GM18499 (cell line): ENCODE data around the gene FNDC8.
"Not testable (repeated sequence)": the region's sequence is repeated elsewhere in the genome, so short reads cannot be mapped to it uniquely, and the experiment has no call there.

Experiments
- ATAC-seq: cut with Tn5 transposase; IDR thresholded peaks from one replicate; pipeline ENCODE4 v1.9.1; 2021; ENCODE audit warnings: moderate number of reproducible peaks; ENCODE audit not compliant: insufficient read depth, unreplicated experiment

FNDC8 gene

DNA sequence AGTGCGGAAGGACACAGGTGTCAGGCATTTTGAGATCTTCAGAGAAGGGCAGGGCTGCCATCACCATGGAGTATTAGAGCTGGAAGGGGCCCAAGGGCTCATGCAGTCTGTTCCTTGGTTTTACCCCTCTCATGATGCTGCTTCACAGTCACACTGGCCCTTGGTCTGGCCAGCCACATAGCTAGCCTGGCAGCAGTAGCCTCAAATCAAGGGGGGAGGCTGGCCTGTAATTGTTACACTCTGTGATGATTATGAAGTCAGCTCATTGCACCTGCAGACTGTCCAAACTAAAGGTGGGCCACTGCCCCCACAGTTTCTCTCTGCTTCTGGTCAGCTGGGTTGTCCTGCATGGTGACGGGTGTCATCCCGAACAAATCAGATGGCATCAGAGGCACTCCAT is at the start of gene FNDC8:
Gene FNDC8 (plus strand): TSS at position 301 of the 400 bp plus-strand sequence. CDS start 79 bp downstream, at position 380.
- ATAC-seq, result no peak

DNA sequence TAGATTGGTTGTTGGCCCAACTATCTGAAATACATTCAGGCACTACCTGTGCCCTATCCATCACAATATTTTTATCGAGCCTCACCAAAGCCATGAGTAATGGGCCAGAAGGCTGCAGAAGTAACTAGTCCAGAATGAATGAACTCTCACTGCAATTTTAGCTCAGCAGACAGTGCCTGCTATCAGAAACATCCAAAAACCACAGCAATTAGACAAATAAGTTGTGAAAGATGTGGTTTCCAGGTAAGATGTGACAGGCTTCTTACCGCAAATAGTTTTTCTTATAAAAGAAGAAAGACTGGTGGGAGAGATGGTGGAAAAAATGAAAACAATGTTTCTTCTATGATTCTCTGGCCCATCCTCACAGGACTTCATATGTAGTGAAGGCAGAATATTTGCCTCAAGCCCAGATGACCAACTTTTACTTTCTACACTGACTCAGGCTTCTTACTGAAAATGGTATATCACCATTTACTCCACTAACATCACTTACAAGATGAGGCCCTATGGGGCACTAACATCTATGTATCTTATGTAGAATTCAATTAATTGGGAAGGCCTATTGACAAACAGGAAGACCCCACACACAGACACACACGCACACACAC is 48.1 kb upstream of the FNDC8 start:
- ATAC-seq, result no peak

DNA sequence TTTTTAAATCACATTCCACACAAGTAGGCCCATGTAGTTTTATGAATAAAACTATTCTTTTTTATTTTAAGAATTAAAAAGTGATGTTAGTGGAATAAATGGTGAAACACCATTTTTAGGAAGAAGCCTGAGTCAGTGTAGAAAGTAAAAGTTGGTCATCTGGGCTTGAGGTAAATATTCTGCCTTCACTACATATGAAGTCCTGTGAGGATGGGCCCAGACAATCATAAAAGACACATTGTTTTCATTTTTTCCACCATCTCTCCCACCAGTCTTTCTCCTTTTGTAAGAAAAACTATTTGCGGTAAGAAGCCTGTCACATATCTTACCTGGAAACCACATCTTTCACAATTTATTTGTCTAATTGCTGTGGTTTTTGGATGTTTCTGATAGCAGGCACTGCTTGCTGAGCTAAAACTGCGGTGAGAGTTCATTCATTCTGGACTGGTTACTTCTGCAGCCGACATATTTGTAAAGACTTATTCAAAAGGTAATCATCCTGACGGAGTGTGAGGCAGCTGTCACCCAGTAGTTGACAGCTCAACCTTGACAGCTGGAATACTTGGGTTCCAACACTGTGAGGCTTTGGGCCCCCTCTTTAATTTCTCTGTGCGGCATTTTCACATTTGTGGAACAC is 47.3 kb upstream of the FNDC8 start:
- no peak for ATAC-seq

DNA sequence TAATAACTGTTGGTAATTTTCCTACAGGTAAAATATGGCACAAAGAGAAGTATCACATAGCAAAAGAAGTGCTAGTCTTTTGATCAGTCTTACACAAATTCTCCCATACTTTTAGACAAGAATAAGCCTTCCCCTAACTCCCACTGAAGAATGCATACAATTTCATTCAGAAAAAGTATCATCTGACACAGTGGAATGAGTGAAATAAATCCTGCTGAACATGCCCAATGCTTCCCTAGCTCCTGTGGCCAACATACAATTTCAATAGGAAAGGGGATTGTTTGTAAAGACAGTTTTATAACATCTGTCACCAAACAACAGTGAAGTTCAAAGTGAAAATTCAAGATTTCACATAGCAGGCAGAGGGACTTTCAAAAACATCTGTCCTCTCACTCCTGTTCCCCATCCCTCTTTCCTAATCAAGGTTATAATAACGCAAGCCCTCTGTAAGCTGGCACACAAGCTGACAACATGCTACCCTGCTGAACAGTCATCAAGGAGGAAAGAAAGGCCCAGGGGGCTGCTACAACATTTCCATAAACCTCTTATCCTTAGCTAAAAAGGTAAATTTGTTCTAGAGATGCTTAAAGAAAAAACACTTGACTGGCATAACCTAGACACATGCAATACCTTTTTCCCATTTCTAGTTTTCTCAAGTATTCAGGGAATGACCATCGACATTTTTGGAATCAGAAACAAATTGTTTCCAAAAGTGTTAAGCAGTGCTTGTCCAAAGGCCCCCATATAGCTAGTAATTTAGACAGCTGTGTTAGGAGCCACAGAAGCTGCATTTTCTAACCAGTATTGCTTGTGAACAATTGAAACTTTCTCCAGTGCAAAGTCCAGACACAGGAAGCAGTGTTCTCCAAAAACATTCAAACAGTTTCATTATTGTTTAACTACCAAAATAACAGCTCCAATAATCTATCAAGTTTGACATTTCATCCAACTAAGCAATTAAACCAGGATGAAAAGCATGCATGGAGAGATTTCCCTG is 46.4 kb upstream of the FNDC8 start:
- no peak for ATAC-seq

DNA sequence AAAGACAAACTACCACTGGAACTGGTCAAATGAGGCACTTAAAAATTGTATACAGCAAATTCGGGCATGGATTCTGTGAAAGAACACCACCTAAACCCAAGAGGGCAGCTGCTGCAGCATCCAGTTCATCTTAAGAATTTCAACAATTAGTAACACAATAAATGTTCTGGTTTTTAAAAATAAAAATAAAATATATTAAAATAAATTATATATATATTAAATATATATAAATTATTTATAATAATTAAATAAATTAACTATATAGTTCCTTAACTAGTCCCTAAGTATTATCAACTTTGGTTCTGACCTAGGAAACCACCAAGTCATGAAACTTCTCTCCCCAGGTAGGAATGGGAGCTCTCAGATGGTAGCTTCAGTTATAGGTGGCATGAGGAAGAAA is 44.5 kb upstream of the FNDC8 start:
- ATAC-seq, result no peak

DNA sequence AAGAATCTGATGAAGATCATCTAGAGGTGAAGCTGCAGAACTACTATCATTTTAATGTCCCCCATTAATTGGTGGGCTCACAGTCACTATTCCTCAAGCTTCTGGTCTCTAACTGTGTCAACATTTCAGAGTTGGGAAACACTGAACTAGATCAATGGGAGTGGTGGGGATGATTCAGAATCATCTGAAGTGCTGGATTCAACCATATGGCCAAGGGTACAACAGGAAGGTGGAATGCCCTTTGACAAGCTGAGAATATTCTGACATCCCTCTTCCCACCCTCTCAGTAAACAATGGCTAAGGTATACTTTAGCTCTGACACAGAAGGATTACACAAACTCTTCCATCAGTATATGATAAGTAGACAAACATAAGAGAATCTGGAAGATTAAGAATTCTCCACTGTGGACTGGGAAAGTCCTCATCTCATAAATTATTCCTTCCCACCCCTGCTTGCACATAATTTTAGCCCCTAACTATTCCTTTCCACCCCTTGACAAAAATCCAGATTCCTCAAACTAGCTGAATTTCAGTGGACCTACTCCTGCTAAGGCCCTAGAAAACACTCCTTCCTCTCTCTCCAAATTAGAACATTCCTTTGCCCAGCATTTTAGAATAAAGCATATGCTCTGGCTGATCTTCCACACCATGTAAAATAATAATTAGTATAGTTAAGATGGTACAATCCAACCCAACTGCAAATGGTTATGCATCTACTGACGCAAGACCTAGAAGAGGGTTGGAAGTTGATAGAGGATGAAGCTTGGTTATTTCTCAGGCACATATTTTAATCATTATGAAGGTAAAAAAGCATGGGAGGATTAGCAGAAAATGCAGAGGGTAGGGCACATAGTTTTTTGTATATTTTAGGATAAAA is 41.6 kb upstream of the FNDC8 start:
- ATAC-seq, result no peak

DNA sequence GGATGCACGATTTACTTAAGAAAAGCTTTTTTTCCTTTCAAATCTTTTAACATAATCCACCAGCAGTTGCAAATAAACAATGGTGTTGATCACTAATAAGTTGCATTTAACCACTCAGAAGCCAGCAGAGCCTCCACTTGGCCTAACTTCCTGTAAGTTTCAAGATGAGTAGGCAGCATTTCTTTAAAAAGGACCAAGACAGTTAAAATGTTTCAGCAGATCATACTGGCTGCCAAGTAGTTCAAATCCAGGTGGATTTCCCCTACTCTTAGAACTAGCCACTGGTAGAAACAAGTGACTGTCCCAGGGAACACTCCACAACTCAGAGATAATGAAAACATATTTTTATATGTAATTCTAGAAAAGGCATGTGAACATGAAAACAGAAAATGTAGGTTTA is 40.9 kb upstream of the FNDC8 start:
- ATAC-seq, result no peak

DNA sequence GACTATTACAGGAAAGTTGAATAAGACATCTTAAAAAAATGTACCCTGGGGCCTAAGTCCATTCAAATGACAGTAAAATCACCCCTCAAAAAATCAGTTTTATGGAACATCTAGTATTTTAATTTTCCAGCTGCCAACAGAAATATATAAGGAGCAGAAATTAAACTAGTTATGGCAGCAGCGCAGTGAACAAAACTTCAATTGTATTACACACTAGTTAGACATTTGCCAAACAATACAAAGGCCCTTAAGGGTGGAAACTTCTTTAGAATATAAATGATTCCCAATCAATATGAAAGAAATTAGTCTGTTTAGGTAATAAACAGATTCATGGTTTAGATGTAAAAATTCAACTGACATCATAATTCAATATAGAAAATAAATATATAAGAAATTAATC is 39.8 kb upstream of the FNDC8 start:
- ATAC-seq, result no peak

DNA sequence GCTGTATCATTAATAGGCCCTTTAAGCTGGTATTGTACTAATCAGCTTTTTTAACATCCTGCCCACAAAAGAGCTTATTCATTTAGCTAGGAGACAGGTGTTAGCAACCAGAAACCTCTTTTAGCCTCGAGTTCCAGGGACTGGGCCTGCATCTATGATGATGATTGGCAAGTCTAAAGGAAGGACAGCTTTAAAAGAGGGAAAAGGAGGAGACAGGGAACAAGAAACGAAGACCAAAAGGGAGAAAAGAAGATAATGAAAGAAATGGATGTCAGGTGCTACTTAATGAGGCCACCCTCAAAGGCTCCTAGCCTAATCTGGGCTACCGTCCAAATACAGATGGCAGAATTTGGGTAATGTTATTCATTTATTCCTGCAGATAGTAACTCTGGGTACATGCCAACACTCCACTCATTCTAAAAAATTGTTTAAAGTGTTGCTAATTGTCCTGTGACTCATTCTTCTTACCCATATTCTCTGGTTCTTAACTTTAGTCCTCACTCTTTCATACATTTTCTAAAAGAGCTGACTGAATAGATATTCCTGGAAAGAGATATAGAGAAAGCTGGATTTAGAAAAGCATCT is 39.2 kb upstream of the FNDC8 start:
- no peak for ATAC-seq

DNA sequence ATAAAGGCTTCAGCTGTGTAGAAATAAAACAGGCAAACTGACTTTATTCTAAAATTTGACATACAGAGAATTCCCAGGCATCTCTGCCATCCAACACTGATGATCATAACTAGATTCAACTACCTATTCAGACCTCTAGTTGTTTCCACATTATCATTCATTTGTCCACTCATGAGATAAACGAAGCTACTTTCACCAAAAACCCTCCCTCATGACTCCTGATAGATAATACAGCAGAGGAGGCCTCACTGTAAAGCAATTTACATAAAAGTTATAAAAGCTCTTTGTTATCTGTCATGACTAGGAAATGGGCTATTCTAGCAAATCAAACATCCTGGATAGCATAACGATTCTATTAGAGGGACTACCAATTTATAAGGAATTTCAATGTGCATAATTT is 38.3 kb upstream of the FNDC8 start:
- no peak for ATAC-seq

DNA sequence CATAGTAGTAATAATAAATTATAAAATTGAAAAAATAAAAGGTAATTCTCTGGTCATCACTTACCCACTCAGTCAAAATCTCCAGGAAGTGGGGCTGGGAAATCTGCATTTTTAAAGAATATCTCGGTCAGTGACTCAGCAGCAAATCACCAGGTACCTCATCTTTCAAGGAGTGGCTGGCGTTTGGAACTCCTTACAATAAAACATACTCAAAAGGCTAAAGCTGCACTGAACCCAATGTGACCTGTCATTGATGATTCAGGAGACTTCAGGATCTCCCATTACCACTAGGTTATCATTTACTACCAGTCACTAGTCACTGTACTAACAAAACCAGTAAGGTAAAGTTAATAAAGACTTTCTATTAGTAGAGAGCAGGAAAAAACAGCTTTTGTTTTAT is 36.4 kb upstream of the FNDC8 start:
- no peak for ATAC-seq

DNA sequence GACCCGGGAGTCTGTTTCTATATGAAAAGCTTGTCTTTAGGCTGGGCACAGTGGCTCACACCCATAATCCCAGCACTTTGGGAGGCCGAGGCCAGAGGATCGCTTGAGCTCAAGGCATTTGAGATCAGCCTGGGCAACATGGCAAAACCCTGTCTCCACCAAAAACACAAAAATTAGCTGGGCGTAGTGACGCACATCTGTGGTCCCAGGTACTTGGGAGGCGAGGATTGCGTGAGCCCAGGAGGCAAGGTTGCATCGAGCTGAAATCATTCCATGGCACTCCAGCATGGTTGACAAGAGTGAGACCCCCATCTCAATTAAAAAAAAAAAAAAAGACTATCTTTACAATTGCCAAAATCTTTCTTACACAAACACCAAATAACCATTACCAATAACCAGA is 35.3 kb upstream of the FNDC8 start:
- no peak for ATAC-seq

DNA sequence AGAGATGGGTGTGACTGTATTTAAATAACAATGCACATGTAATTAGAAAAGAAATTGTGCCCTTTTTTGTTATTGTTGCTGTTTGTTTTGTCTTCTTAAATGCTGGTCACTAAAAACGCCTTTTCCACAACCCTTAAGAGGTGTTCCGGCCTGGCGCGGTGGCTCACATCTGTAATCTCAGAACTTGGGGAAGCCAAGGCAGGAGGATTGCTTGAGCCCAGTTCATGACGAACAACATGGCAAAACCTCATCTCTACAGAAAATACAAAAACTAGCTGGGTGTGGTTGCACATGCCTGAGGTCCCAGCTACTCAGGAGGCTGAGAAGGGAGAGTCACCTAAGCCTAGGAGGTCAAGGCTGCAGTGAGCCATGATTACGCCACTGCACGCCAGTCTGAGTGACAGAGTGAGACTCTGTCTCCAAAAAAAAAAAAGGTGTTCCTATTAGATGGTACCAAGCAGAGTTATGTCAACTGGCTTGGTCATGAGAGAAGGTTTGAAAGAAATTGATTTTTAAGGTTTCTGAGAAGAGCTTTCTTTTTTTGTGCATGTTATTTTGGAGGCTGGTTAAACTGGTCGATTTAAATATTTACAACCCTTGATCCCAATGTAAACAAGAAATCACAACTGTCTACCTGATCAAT is 34.4 kb upstream of the FNDC8 start:
- ATAC-seq, result no peak

DNA sequence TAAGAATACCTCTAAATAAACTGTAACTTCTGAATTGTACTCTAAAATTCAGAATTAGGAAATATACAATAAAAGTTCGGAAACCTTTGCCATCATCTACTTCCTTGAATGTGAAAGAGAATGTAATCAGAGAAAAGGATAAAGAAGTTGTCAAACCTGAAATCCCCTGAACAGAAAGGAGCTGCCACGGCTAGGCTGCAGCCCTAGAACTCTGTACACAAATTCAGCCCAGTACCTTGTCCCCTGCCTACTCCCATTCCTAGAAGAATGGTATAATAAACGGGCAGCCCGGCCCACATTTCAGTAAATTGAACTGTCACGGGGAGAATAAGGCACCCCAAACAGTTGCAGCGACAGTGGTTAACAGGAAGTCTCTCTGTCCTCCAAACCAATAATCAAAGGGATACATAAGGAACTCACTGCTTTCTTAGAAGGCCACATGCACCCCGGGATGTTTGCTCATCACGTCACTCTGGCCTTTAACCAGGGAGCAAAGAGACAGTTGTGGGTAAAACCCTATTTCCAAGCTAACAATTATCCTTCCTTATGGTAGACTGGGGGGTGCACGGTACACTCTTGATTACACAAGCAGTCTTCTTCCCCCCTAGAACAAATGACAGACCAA is 33.6 kb upstream of the FNDC8 start:
- no peak for ATAC-seq

DNA sequence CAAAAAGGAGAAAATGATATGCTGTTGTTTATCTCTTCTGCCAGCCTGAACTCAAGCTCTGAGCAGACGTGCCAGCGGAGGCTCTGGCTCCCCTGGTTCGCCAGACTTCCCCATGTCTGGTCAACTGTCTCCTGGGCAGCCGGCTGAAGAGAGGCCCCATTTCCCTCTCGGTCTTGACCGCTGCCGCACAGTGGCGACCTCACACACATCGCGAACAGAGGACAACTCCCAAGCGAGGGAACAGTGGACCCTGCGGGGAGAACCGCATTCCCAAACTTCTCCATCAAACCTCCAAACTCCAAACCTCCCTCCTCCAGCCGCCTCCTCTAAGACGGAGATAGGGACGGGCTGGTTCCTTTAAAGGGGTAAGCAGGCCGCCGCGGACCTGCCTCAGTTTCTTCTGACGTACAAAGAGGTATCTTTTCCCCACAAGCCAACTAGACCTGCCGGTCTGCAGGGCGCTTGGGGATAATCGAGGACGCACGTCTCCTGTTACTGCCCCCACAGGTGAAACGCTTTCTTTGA is 33.0 kb upstream of the FNDC8 start:
- no peak for ATAC-seq

DNA sequence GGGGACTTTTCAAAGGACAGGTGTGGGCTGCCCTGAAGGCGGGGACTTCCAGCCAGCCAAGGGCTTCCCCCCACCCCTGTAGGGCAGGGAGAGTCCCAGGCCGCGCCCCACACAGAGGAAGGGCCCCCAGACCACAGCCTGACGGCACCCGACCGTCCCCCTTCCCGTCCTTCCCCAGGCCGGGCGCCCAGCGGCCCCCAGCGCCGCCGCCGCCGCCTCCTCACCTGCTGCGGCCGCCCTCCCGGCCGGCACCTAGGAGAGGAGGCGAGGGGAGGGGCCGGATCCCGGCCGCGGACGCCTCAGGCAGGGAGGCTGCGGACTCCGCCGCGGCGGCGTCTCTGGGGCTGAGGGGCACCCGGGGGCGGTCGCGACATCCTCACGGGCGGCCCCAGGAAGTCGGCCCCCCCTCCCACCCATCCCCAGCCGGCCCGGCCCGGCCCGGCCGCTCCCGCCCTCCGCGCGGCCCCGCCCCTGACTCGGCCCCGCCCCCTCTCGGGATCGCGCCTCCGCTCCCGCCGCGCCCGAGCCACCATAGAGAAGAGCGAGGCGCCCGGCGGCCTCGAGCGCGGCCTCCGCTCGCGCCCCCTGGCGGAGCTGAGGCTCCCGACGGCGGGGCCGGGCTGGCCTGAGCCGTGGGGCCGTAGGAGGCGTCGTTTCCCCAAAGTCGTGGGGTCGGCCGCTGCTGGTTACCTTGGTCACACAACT is 32.4 kb upstream of the FNDC8 start:
- ATAC-seq, result no peak

DNA sequence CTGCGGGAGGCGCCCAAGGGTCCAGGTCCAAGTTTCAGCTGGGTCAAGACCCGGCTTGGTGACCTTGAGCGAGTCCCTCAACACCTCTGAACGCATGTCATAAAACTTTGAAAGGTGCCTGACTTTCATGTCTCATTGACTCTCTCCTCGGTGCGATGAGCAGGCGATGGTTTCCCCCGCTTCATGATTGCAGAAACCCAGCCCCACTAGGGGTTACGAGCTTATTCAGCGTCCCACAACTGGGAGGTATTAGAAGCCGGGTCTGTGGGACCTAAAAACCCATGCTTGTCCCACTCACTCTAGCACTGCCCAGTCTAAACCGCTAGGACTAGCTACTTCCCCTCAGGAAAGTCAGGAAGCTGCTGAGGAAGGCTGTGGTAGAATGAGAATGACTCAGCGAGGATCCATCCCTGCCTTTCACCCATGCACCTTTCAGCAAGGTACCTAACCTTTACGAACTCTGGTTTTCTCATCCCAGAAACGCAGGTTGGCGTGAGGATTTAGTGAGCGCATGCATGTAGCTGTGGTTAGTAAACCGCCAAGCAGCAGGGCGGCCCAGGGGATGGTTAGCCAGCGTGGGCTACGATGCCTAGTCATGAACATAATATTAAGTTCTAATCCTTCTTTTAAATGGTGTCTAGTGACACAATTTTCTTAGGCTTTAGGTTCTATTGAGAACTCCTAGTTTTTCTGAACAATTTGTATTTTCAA is 31.7 kb upstream of the FNDC8 start:
- ATAC-seq, result no peak

DNA sequence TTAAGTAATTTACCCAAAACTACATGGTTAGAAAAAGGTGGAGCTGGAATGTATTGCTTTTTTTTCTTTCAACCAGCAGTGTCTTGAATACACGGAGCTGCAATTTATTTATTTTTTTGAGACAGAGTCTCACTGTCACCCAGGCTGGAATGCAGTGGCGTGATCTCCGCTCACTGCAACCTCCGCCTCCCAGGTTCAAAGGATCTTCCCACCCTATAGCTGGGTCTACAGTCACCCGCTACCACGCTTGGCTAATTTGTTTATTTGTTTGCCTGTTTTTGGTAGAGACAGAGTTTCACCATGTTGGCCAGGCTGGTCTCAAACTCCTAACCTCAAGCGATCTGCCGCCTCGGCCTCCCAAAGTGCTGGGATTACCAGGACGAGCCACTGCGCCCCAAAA is 30.7 kb upstream of the FNDC8 start:
- not testable (repeated sequence) for ATAC-seq
